GM23338 (cell line): ENCODE results near the gene LRRC42. TPM values are rescaled to one million over a fixed set of nuclear protein-coding genes. Genes with fewer than 3 reads are reported as not detected.
"Not testable (repeated sequence)": the region's sequence is repeated elsewhere in the genome, so short reads cannot be mapped to it uniquely, and the experiment has no call there.

ENCODE experiments used
- ATAC-seq: fragments of 200-7000 bp; cut with Tn5 transposase; 3 replicates; pipeline ENCODE4 v1.9.1; 2020
- DNase-seq: peaks from one replicate; pipeline ENCODE4 v3.0.0-alpha.2; 2015; ENCODE audit warnings: low spot score
- H2AFZ ChIP-seq: fragments of 200-600 bp; sonication (generic); 2 replicates; pipeline ENCODE4 v1.8.0; 2016; ENCODE audit warnings: antibody characterized with exemption, mild to moderate bottlenecking, moderate library complexity
- H3F3A ChIP-seq: fragments of 200-600 bp; sonication (generic); replicated peaks from 2 replicates; pipeline ENCODE4 v1.8.0; 2017; ENCODE audit warnings: antibody characterized with exemption, mixed run types, low read depth
- H3K27ac ChIP-seq: fragments of 200-600 bp; sonication (generic); 2 replicates; pipeline ENCODE4 v1.6.1; 2016; ENCODE audit warnings: low read depth
- H3K27me3 ChIP-seq: fragments of 200-600 bp; sonication (generic); 2 replicates; pipeline ENCODE4 v1.8.0; 2016; ENCODE audit warnings: mild to moderate bottlenecking, mixed run types, moderate library complexity; ENCODE audit not compliant: insufficient read depth
- H3K36me3 ChIP-seq: fragments of 200-600 bp; sonication (generic); 2 replicates; pipeline ENCODE4 v1.8.0; 2016; ENCODE audit warnings: mild to moderate bottlenecking; ENCODE audit not compliant: insufficient read depth
- H3K4me1 ChIP-seq: fragments of 200-600 bp; sonication (generic); 2 replicates; pipeline ENCODE4 v1.8.0; 2016; ENCODE audit warnings: mild to moderate bottlenecking, moderate library complexity; ENCODE audit not compliant: insufficient read depth
- H3K4me2 ChIP-seq: fragments of 200-600 bp; sonication (generic); 2 replicates; pipeline ENCODE4 v1.7.1; 2017; ENCODE audit warnings: mixed run types
- H3K4me3 ChIP-seq: fragments of 200-600 bp; sonication (generic); 2 replicates; pipeline ENCODE4 v1.6.1; 2016; ENCODE audit warnings: mixed run types
- H3K79me2 ChIP-seq: fragments of 200-600 bp; sonication (generic); replicated peaks from 2 replicates; pipeline ENCODE4 v1.8.0; 2017; ENCODE audit warnings: mild to moderate bottlenecking; ENCODE audit not compliant: insufficient read depth
- H3K9me2 ChIP-seq: fragments of 200-600 bp; sonication (generic); 2 replicates; pipeline ENCODE4 v1.8.0; 2017; ENCODE audit not compliant: insufficient read depth
- H4K20me1 ChIP-seq: fragments of 200-600 bp; sonication (generic); replicated peaks from 2 replicates; pipeline ENCODE4 v1.8.0; 2017; ENCODE audit warnings: mild to moderate bottlenecking; ENCODE audit not compliant: insufficient read depth
- H3K27ac Mint-ChIP-seq: 2 replicates; pipeline ENCODE4 v1.8.0; 2020; ENCODE audit warnings: inconsistent platforms, mild to moderate bottlenecking, moderate library complexity, mixed read lengths
- H3K27me3 Mint-ChIP-seq: 3 replicates; pipeline ENCODE4 v1.8.0; 2022; ENCODE audit warnings: low read depth, mild to moderate bottlenecking, moderate library complexity, mixed read lengths, inconsistent platforms; ENCODE audit not compliant: insufficient read depth, poor library complexity
- H3K36me3 Mint-ChIP-seq: 3 replicates; pipeline ENCODE4 v1.8.0; 2021; ENCODE audit warnings: low read depth, mild to moderate bottlenecking, inconsistent platforms, moderate library complexity, mixed read lengths
- H3K4me1 Mint-ChIP-seq: 3 replicates; pipeline ENCODE4 v1.8.0; 2020; ENCODE audit warnings: mild to moderate bottlenecking, inconsistent platforms, mixed read lengths
- H3K4me3 Mint-ChIP-seq: 3 replicates; pipeline ENCODE4 v1.8.0; 2021; ENCODE audit warnings: moderate library complexity, mild to moderate bottlenecking, inconsistent platforms, mixed read lengths
- H3K9me3 Mint-ChIP-seq: 3 replicates; pipeline ENCODE4 v1.8.0; 2020; ENCODE audit warnings: moderate library complexity, mild to moderate bottlenecking, inconsistent platforms, mixed read lengths
- CREB1 ChIP-seq: fragments of 250-450 bp; sonication (Bioruptor Pico); IDR thresholded peaks from 2 replicates; pipeline ENCODE4 v1.5.0; 2020; ENCODE audit warnings: low read depth, mild to moderate bottlenecking, moderate library complexity
- ETS1 ChIP-seq: IDR thresholded peaks from 2 replicates; pipeline ENCODE4 v1.6.1; 2016; ENCODE audit warnings: antibody characterized with exemption
- NANOG ChIP-seq: IDR thresholded peaks from 2 replicates; pipeline ENCODE4 v1.6.1; 2016; ENCODE audit warnings: antibody characterized with exemption, borderline replicate concordance
- POLR2AphosphoS5 ChIP-seq: IDR thresholded peaks from 2 replicates; pipeline ENCODE4 v1.6.1; 2016; ENCODE audit warnings: antibody characterized with exemption, low read depth
- ZNF114 ChIP-seq: fragments of 250-450 bp; sonication (Bioruptor Pico); IDR thresholded peaks from 2 replicates; pipeline ENCODE4 v1.5.0; 2020; ENCODE audit warnings: mild to moderate bottlenecking, moderate library complexity
- ZNF462 ChIP-seq: fragments of 250-450 bp; sonication (Bioruptor Pico); IDR thresholded peaks from 2 replicates; pipeline ENCODE4 v1.5.0; 2020; ENCODE audit warnings: mild to moderate bottlenecking, moderate library complexity
- polyA plus RNA-seq: library from polyadenylated mRNA; unstranded; fragments of >200 nt; fragmentation: Nextera tagmentation; extraction: Ambion mirVana; gene quantifications from 2 replicates; pipeline ENCODE4 v1.2.1, GENCODE V29; 2016
- total RNA-seq: library from RNA; depleted of rRNA; stranded (reverse); fragments of >200 nt; shearing (Covaris generic); gene quantifications from 2 replicates; pipeline ENCODE4 v1.2.3, GENCODE V29; 2014
- TF ChIP-seq, protein P1 (sequence below): IDR thresholded peaks from one replicate; pipeline ENCODE4 v1.6.1; 2018; ENCODE audit warnings: antibody characterized with exemption; ENCODE audit not compliant: unreplicated experiment

Gene LRRC42
- total and polyA plus RNA-seq, 2 experiments from 2014 or later, result 25.9 to 48.1 TPM

DNA sequence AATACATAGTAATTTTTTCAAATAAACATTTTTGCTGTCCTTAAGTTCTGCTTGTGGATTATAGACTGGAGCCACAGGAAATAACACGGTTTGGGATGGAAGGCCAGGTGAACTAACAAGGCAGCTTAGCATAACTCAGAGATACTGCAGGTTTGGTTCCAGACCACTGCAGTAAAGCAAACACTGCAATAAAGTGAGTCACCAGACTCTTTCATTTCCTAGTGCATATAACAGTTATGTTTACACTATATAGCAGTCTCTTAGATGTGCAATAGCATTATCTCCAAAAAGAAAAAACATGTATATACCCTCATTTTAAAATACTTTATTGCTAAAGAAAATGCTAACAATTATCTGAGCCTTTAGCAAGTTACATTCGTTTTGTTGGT lies 22.0 kb downstream of the LRRC42 start (continued):
- TF ChIP-seq ZNF462 (CRISPR knock-in tag), result no peak
- TF ChIP-seq, protein P1, sequence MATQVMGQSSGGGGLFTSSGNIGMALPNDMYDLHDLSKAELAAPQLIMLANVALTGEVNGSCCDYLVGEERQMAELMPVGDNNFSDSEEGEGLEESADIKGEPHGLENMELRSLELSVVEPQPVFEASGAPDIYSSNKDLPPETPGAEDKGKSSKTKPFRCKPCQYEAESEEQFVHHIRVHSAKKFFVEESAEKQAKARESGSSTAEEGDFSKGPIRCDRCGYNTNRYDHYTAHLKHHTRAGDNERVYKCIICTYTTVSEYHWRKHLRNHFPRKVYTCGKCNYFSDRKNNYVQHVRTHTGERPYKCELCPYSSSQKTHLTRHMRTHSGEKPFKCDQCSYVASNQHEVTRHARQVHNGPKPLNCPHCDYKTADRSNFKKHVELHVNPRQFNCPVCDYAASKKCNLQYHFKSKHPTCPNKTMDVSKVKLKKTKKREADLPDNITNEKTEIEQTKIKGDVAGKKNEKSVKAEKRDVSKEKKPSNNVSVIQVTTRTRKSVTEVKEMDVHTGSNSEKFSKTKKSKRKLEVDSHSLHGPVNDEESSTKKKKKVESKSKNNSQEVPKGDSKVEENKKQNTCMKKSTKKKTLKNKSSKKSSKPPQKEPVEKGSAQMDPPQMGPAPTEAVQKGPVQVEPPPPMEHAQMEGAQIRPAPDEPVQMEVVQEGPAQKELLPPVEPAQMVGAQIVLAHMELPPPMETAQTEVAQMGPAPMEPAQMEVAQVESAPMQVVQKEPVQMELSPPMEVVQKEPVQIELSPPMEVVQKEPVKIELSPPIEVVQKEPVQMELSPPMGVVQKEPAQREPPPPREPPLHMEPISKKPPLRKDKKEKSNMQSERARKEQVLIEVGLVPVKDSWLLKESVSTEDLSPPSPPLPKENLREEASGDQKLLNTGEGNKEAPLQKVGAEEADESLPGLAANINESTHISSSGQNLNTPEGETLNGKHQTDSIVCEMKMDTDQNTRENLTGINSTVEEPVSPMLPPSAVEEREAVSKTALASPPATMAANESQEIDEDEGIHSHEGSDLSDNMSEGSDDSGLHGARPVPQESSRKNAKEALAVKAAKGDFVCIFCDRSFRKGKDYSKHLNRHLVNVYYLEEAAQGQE, result no peak
- no peak for TF ChIP-seq POLR2AphosphoS5
- TF ChIP-seq CREB1 (CRISPR knock-in tag), result no peak
- TF ChIP-seq ETS1, result no peak
- TF ChIP-seq NANOG, result no peak
- no peak for TF ChIP-seq ZNF114 (CRISPR knock-in tag)

DNA sequence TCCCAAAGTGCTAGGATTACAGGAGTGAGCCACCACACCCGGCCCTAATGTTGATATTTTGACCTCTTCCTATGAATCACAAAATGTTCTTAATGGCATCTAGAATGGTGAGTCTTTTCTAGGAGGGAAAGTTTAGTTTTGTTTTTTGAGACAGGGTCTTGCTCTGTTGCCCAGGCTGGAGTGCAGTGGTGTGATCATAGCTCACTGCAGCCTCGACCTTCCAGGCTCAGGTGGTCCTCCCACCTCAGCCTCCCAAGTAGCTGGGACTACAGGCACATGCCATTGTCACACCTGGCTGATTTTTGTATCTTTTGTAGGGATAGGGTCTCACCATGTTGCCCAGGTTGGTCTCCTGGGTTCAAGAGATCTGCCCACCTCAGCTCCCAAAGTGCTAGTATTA lies 23.2 kb downstream of the LRRC42 start:
- not testable (repeated sequence) for H3K9me2 ChIP-seq, H3K4me2 ChIP-seq, DNase-seq, H3K27me3 Mint-ChIP-seq, H3K4me1 Mint-ChIP-seq, ATAC-seq, H3K4me1 ChIP-seq, H3K9me3 Mint-ChIP-seq, H3F3A ChIP-seq, H2AFZ ChIP-seq, H3K27me3 ChIP-seq, H3K4me3 Mint-ChIP-seq, H3K27ac ChIP-seq, H3K79me2 ChIP-seq, H3K4me3 ChIP-seq, H3K27ac Mint-ChIP-seq
- H4K20me1 ChIP-seq, result peaks cover 13% of the 10 kb centered on the region; the same call in 1 of the 2 replicates
- peaks cover 38% of the 10 kb centered on the region for H3K36me3 Mint-ChIP-seq
- H3K36me3 ChIP-seq, result peaks cover 37% of the 10 kb centered on the region
